Measurements from ENCODE around the gene ALDH9A1. TPM values are rescaled to one million over a fixed set of nuclear protein-coding genes. Genes with fewer than 3 reads are reported as not detected.
"Not testable (repeated sequence)": the region's sequence is repeated elsewhere in the genome, so short reads cannot be mapped to it uniquely, and the experiment has no call there.

Gene ALDH9A1
- polyA plus RNA-seq, 3 donors from 2014 or later, result 60.7 to 98.3 (median 90.8) TPM

DNA sequence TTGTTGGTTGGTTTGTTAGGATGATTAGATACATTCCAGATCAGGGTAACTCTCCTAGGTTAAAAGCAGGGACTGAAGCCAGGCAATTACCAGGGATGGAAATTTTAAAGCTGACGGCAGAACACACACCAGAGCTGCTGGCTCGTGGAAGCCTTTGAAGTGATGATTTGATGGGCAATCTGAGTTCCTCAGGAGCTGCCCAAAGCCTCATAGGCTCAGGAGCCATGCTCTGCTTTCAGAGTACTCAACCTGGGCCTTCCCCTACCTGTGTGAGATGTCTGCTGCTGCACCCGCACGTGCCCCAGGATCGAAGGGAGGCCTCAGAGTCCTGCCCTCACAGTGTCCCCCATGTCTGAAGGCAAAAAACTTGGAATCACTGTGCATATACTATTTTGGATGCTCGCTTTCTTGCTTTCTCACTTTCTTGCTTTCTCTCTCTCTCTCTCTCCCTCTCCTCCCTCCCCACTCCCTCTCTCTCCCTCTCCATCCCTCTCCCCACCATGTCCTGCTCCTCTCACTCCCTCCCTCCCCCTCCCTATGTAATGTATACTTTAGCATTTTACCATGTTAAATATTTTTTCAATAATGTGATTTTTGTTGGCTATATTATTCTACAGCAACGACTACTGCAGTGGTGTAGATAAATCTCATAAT is 49.3 kb downstream of the ALDH9A1 start:
- H3K4me3 Mint-ChIP-seq, result no peak overlapping the region
- H3K9me3 Mint-ChIP-seq, result no peaks in the 10 kb centered on the region
- no peak for DNase-seq
- peaks cover 1 to 21% (median 9%) of the 10 kb centered on the region in 3 donors for H3K36me3 Mint-ChIP-seq
- no peaks in the 10 kb centered on the region for H3K27me3 Mint-ChIP-seq (ENCODE audit: low read depth in 3 of 3)
- H3K27ac Mint-ChIP-seq, result no peak overlapping the region
- peaks cover 15 to 21% of the 10 kb centered on the region in 2 donors for H3K4me1 Mint-ChIP-seq

DNA sequence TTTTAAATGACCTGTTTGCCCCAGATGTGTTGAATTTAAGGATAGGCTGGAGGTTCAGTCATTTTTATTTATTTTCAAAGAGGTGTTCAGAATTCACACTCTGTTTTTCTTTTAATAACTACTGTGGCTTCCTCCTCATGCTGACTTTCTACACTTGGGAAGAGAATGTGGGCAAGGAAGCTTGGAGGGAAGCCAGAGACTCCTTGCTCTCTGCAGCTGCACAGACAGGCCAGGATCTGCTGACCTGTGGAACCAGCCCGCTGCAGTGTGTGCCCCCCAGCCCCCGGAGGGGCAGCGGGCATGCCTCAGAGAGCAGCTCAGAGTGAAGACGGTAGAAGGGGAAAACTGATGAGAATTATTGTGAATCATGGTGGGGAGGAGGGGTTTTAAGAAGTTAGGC is 50.4 kb downstream of the ALDH9A1 start:
- Mint-ChIP-seq H3K27ac (no peak overlapping the region), H3K9me3 (no peaks in the 10 kb centered on the region), H3K36me3 (peaks cover 0 to 12% (median 9%) of the 10 kb centered on the region in 3 donors), H3K4me3 (no peak overlapping the region), H3K4me1 (peaks cover 15 to 21% of the 10 kb centered on the region in 2 donors), H3K27me3 (ENCODE audit: low read depth in 3 of 3) (no peaks in the 10 kb centered on the region)
- no peak for DNase-seq

DNA sequence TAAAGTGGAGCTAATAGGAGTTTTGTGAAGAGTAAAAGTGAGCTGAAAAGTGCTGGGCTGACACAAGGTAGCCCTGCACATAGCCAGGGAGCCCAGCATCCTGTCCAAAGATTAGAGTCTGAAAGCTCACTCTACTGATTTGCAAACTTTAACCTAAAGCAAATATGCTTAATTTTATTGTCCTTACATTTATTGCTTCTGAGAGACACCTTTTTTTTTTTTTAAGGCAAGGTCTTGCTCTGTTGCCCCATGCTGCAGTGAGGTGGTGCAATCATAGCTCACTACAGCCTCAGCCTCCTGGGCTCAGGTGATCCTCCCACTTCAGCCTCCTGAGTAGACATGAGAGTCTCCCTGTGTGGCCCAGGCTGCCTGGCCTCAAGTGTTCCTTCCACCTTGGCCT is 50.8 kb downstream of the ALDH9A1 start:
- Mint-ChIP-seq H3K4me3 (no peak overlapping the region), H3K27me3 (ENCODE audit: low read depth in 3 of 3) (no peaks in the 10 kb centered on the region), H3K36me3 (peaks cover 0 to 10% (median 9%) of the 10 kb centered on the region in 3 donors), H3K9me3 (no peaks in the 10 kb centered on the region), H3K4me1 (peaks cover 15 to 21% of the 10 kb centered on the region in 2 donors), H3K27ac (no peak overlapping the region)
- DNase-seq, result no peak

DNA sequence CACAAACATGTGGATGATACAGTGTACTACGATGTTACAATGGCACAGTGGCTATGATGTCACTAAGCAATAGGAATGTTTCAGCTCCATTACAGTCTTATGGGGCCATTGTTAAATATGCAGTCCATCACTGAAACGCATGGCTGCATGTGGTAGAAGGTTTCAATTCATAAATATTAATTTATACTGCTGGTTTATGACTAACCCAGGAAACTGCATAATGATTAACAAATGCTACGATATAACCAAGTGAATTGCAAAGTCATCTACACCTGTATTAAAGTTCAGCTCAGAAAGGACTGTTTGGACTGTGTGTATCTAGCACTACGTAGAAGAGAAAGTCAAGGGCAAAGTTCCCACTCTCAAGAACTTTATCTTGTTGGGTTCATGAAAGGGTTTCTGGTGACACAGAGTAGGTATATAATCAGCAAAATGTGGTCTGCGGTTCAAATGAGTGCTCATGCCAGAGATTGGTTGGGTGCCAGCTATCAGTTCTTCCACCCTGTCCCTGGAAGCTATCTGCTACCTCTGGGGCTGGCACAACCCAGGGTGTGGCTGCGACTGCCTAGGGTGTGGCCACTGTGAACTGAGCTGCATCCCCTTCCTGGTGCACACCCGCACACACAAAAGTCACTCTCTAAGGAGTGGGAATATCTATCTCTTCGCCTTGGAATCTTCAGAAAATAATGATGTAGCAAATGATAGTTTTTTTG is 52.6 kb downstream of the ALDH9A1 start:
- Mint-ChIP-seq H3K27me3 (ENCODE audit: low read depth in 3 of 3) (no peaks in the 10 kb centered on the region), H3K27ac (no peak overlapping the region), H3K4me3 (no peak overlapping the region), H3K36me3 (peaks cover 0 to 9% (median 5%) of the 10 kb centered on the region in 3 donors), H3K4me1 (peaks cover 16 to 21% of the 10 kb centered on the region in 2 donors), H3K9me3 (no peaks in the 10 kb centered on the region)
- DNase-seq, result no peak

DNA sequence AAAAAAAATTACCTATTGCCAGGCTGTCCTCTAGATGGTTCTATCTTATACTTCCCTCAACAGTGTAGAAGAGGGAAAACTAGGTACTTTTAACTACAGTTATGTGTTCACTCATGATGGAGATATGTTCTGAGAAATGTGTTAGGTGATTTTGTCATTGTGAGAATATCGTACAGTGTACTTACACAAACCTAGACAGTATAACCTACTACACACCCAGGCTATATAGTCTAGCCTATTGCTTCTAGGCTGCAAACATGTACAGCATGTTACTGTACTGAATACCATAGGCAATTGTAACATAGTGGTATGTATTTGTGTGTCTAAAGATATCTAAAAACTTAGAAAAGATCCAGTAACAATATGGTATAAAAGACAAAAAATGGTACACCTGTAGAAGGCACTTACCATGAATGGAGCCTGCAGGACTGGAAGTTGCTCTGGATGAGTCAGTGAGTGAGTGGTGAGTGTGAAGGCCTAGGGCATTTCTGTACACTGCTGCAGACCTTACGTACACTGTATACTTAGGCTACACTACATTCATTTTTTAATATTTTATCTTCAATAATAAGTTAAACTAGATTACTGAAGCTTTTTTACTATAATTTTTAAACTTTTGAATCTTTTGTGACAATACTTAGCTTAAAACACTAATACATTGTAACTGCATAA is 54.2 kb downstream of the ALDH9A1 start:
- no peaks in the 10 kb centered on the region for H3K9me3 Mint-ChIP-seq
- H3K4me3 Mint-ChIP-seq, result no peak overlapping the region
- no peak overlapping the region for H3K27ac Mint-ChIP-seq
- no peak for DNase-seq
- H3K27me3 Mint-ChIP-seq (ENCODE audit: low read depth in 3 of 3), result peaks cover 0 to 3% (median 0%) of the 10 kb centered on the region in 3 donors
- H3K36me3 Mint-ChIP-seq, result no peaks in the 10 kb centered on the region
- H3K4me1 Mint-ChIP-seq, result peaks cover 16 to 21% of the 10 kb centered on the region in 2 donors

DNA sequence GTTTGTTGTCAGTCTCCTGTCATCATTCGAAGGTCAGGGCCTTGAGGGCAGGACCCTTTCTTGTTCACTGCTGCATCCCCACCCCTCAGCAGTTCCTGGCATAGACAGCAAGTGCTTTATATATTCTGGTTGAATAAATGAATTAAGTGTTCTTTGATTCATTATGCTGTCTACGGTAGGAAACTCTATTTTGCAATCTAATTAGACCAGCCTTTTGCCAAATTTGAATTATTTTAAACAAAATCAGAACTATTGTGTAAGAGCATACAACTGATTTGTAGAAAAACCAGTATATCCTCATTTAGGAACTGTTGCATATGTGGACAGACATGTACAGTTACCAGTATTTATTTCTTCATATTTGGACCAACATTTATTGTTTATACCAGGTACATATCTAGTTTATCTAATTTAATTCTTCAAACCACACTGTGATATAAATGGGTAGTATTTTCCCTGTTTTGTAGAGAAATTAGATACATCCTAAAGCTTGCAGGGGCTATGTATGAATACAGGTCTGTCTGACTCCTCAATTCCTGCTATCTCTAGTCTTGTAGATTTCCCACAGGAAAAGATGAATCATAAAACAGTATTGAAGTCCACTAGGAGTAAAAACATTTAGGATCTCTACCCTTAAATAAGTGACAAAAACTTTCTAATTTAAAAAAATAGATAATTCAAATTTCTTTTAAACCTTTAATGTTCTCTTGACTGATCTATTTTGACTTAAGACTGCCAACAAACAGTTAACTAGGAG is 57.0 kb downstream of the ALDH9A1 start:
- H3K4me3 Mint-ChIP-seq, result no peak overlapping the region
- no peak for DNase-seq
- peaks cover 0 to 7% (median 4%) of the 10 kb centered on the region in 3 donors for H3K36me3 Mint-ChIP-seq
- no peaks in the 10 kb centered on the region for H3K9me3 Mint-ChIP-seq
- peaks cover 0 to 3% (median 0%) of the 10 kb centered on the region in 3 donors for H3K27me3 Mint-ChIP-seq (ENCODE audit: low read depth in 3 of 3)
- no peak overlapping the region for H3K27ac Mint-ChIP-seq
- H3K4me1 Mint-ChIP-seq, result peaks cover 13% of the 10 kb centered on the region in 2 donors

DNA sequence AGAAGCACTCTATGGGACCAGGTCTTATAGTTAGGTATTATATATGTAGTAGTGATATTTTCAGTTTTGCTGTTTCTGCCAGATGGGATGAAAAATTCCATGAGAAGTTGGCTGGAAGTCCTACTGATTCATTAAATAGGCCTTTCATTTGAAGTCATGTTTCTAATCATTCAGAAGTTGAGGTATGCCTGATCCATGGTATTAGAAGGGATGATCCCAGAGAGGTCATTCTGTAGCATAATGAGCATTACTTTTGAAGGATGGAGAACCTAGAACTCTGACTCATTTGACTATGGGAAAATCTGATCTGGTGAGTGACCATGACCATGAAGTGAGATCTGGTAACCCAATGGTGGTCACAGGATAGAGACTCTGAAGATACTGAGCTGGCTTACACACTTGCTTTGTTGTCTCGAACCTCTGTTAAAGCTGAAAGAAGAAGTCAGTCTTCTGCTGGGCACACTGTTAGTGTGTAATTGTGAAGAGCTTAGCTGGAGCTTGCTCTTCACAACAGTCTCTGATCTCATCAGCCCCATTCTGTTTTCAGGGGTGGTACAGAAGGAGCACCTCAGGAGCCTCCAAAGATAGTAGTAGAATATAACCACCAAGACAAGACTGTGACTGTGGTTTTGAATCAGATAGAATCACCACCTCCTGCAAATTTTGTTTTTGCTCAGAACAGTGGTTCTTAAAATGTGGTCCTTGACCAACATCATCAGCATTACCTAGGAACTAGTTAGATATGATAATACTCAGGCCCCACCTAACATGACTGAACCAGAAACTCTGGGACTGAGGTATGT is 58.3 kb downstream of the ALDH9A1 start:
- DNase-seq, result no peak
- no peak overlapping the region for H3K27ac Mint-ChIP-seq
- no peak overlapping the region for H3K4me3 Mint-ChIP-seq

DNA sequence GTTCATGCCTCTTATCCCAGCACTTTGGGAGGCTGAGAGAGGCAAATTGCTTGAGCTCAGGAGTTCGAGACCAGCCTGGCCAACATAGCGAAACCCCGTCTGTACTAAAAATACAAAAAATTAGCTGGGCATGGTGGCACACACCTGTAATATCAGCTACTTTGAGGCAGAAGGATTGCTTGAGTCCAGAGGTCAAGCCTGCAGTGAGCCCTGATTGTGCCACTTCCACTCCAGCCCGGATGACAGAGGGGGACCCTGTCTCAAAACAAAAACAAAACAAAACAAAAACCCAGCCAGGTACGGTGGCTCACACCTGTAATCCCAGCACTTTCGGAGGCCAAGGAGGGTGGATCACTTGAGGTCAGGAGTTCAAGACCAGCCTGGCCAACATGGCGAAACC is 60.2 kb downstream of the ALDH9A1 start:
- H3K9me3 Mint-ChIP-seq; DNase-seq; H3K27ac Mint-ChIP-seq; H3K27me3 Mint-ChIP-seq (ENCODE audit: low read depth in 3 of 3); H3K4me3 Mint-ChIP-seq; H3K4me1 Mint-ChIP-seq: not testable (repeated sequence)
- peaks cover 0 to 15% (median 10%) of the 10 kb centered on the region in 3 donors for H3K36me3 Mint-ChIP-seq

More for the DNA sequence above, 58.3 kb downstream of the ALDH9A1 start:
- Mint-ChIP-seq H3K9me3 (no peaks in the 10 kb centered on the region), H3K36me3 (peaks cover 0 to 15% (median 10%) of the 10 kb centered on the region in 3 donors), H3K4me1 (peaks cover 0 to 1% of the 10 kb centered on the region in 2 donors), H3K27me3 (ENCODE audit: low read depth in 3 of 3) (peaks cover 0 to 3% (median 0%) of the 10 kb centered on the region in 3 donors)

DNA sequence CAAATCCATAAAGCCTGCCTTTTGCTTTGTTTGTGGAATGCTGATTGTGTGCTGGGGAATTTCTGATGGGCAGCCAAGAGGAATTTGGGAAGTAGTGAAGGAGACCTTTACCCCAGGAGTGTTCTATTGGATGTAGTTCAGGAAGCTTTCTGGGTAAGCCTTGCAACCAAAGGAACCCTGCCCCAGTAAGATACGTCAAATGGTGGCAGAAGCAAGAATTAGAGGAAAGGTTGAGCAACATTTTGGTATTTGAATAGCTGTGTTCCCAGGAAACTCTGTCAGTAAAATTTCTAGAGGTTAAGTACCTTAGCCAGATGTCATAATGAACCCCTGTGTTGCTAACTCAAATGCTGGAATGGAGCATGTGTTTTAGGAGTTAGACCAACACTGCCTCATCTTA is 60.9 kb downstream of the ALDH9A1 start:
- Mint-ChIP-seq H3K4me3 (no peak overlapping the region), H3K27me3 (ENCODE audit: low read depth in 3 of 3) (peaks cover 0 to 3% (median 0%) of the 10 kb centered on the region in 3 donors), H3K9me3 (no peaks in the 10 kb centered on the region), H3K27ac (no peak overlapping the region), H3K36me3 (peaks cover 0 to 15% (median 10%) of the 10 kb centered on the region in 3 donors), H3K4me1 (peaks cover 0 to 12% of the 10 kb centered on the region in 2 donors)
- DNase-seq, result no peak

DNA sequence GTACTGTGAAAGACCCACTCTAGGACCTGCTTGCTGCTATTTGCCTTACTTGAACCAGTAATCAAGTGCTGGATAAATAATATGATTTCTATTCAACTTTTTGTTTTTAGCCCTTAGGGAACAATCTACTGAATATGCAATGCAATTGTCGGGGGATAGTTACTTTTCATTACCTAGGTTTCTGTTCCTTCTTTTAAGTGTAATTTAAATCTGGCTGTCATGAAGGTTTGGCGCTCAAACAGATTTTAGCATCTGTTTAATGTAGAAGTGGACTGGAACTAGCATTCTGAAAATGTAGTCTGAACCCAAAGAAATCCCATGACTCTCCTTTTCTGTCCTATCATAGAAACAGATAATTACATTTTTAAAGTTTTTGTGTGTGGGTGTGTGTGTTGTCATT is 62.5 kb downstream of the ALDH9A1 start:
- Mint-ChIP-seq H3K4me1 (peaks cover 0 to 10% of the 10 kb centered on the region in 2 donors), H3K4me3 (no peak overlapping the region), H3K36me3 (peaks cover 0 to 15% (median 10%) of the 10 kb centered on the region in 3 donors), H3K27me3 (ENCODE audit: low read depth in 3 of 3) (peaks cover 0 to 3% (median 0%) of the 10 kb centered on the region in 3 donors), H3K9me3 (no peaks in the 10 kb centered on the region), H3K27ac (no peak overlapping the region)
- no peak for DNase-seq

DNA sequence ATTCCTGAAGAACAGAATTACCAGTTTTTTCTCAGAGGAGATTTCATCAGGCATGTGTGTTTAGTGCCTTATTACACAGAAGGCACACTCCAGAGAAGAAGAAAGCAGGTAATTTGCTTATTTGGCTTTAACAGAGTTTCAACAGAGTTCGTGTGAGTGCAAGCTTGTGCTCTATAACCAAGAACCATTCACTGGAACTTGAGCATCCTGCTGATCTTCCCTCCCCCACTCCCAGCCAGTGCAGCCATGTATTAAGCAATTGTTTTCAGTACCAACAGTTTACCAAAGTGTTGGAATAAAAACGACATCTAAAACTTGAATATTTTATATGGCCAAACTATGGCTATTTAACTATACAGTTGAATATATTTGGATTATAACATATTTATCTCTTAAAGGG is 63.0 kb downstream of the ALDH9A1 start:
- no peak overlapping the region for H3K4me3 Mint-ChIP-seq
- no peaks in the 10 kb centered on the region for H3K9me3 Mint-ChIP-seq
- H3K4me1 Mint-ChIP-seq, result peaks cover 0 to 10% of the 10 kb centered on the region in 2 donors
- H3K27me3 Mint-ChIP-seq (ENCODE audit: low read depth in 3 of 3), result no peaks in the 10 kb centered on the region
- peaks cover 0 to 15% (median 10%) of the 10 kb centered on the region in 3 donors for H3K36me3 Mint-ChIP-seq
- H3K27ac Mint-ChIP-seq, result no peak overlapping the region
- DNase-seq, result no peak

DNA sequence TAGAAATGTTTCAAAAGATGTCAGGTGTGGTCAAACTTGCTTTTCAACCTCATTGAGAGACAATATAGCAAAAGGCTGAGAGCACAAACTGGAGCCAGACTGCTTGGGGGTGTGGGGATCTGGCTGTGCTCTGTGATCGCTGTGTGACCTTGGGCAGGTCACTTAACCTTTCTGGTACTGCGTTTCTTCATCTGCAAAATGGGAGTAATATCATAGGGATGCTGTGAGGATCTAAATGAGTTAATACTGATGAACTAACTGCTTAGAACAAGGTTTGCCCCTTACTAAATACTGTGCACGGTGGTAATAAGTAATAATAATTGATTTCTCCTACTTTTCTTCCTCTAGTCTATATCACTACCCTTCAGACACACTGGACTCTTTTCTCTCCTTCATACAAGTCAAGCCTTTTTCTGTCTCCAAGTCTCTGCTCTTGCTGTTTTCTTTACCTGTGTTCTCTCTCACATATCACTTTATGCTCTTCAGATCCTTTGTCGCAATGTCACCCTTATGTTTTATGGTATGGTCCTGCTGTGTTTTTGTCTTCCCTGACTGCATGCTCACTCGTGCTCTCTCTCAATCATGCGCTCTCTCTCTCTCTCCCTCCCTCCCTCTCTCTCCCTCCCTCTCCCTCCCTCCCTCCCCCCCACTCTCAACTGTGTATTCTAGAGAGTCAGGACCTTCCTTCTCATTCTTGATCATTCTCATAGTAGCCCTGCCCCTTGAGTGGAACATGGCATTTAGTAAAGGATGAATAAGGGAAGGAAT is 64.0 kb downstream of the ALDH9A1 start:
- peaks cover 4 to 14% of the 10 kb centered on the region in 2 donors for H3K4me1 Mint-ChIP-seq
- peaks cover 0 to 15% (median 10%) of the 10 kb centered on the region in 3 donors for H3K36me3 Mint-ChIP-seq
- no peak overlapping the region for H3K27ac Mint-ChIP-seq
- no peak for DNase-seq
- H3K9me3 Mint-ChIP-seq, result no peaks in the 10 kb centered on the region
- no peak overlapping the region for H3K4me3 Mint-ChIP-seq
- H3K27me3 Mint-ChIP-seq (ENCODE audit: low read depth in 3 of 3), result peaks cover 0 to 6% (median 1%) of the 10 kb centered on the region in 3 donors
